Gastroesophageal sphincter (tissue), 4 donors: ENCODE data around the gene B3GNT9. TPM values are rescaled to one million over a fixed set of nuclear protein-coding genes. Genes with fewer than 3 reads are reported as not detected.

Experiments
- ATAC-seq: fragments of 150-250 bp; one replicate; pipeline ENCODE4 v1.9.1; 2016; ENCODE audit warnings: mild to moderate bottlenecking, moderate library complexity
- H3K27ac ChIP-seq, 4 donors: fragments of 200-600 bp; sonication (generic) in 3 of 4; 1 replicate in 3 of 4; 2 replicates in 1 of 4; pipeline ENCODE4 v1.5.1; 2016 to 2019
- H3K27me3 ChIP-seq: fragments of 200-600 bp; sonication (generic); one replicate; pipeline ENCODE4 v1.5.1; 2019
- H3K36me3 ChIP-seq, 2 donors: fragments of 200-600 bp; sonication (generic); one replicate each; pipeline ENCODE4 v1.5.1; 2019; ENCODE audit warnings: control low read depth in 1 of 2
- H3K4me1 ChIP-seq, 3 donors: fragments of 200-600 bp; sonication (generic); 1 replicate in 2 of 3; 2 replicates in 1 of 3; pipeline ENCODE4 v1.5.1; 2016 to 2019; ENCODE audit warnings: control low read depth in 2 of 3
- H3K4me3 ChIP-seq, 2 donors: fragments of 200-600 bp; sonication (generic); one replicate each; pipeline ENCODE4 v1.5.1; 2019; ENCODE audit warnings: mild to moderate bottlenecking in 1 of 2, moderate library complexity in 1 of 2
- H3K9me3 ChIP-seq, 3 donors: fragments of 200-600 bp; sonication (generic); one replicate each; pipeline ENCODE4 v1.5.1; 2017 to 2019; ENCODE audit warnings: control low read depth in 2 of 3
- EP300 ChIP-seq: sonication (generic); formaldehyde crosslinking; IDR thresholded peaks from one replicate; pipeline ENCODE4 v1.6.1; 2017; ENCODE audit warnings: antibody characterized with exemption, mild to moderate bottlenecking
- POLR2A ChIP-seq, 2 donors: fragments of 450-650 bp; IDR thresholded peaks; one replicate each; pipeline ENCODE4 v1.6.1; 2017; ENCODE audit warnings: antibody characterized with exemption in 2 of 2, mild to moderate bottlenecking in 2 of 2, moderate library complexity in 1 of 2
- POLR2AphosphoS5 ChIP-seq: sonication (generic); formaldehyde crosslinking; IDR thresholded peaks from one replicate; pipeline ENCODE4 v1.6.1; 2017; ENCODE audit warnings: antibody characterized with exemption
- WGBS, 2 donors: methylation state at CpG; one replicate each; pipeline ENCODE4 v1.1.5; 2018; ENCODE audit warnings: low coverage in 1 of 2; 5-methylcytosine and 5-hydroxymethylcytosine counted together
- total RNA-seq, 4 donors: library from RNA; depleted of rRNA; stranded (reverse); fragments of >200 nt; gene quantifications; one replicate each; pipeline ENCODE4 v1.1.0, GENCODE V29; 2016
- TF ChIP-seq, protein P1 (sequence below), 4 experiments: fragments of 200-600 bp in 2 of 4; fragments of 450-650 bp in 2 of 4; sonication (generic) in 1 of 4; IDR thresholded peaks; one replicate each; pipeline ENCODE4 v1.5.1; 2017 to 2019; ENCODE audit warnings: antibody characterized with exemption in 4 of 4, mild to moderate bottlenecking in 2 of 4, moderate library complexity in 2 of 4

Gene B3GNT9
- total RNA-seq, 4 donors from 2014 or later: 16.3 to 33.6 (median 23.1) TPM

DNA sequence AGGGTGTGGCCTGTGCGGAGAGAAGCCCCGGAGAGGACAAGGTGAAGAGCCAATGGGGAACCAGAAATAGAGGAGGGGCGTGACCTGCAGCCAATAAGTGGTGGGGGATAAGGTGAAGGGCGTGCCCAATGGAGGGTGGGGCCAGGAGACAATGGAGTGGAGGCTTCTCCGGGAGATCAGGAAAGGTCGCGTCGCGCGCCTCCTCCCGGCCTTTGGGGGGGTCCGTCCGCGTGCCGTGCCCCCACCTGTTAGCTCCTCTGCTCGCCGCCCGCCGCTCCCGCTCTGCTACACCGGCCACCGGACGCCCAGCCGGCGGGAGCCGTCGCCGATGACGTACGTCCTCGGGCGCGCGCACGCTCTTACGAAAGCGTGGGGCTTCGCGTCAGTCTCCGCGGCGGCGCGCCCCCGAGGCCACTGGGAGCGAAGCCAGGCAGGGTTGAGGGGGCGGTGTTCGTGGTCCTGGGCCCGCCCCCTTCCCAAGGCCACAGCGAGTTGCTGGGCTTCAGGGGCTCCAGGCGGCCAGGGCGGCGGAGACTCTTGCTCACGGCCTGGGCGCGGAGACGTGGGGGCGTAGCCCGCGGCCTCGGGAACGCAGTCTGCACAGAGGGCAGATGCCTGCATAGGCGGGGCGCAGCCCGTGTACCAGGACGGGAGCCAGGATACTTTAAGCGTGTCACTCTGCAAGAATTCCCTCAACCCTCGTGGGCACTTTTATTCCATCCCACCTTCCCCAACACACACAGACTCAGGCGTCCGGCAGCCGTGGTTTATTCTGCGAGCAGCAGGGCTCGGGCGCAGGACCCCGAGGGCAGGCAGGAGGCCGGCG is 33.0 kb upstream of the B3GNT9 start, which contains the start of gene MATCAP1:
Gene MATCAP1, minus strand, starts transcription at position 337 of the 826 bp plus-strand sequence. CDS start 3,353 bp downstream, outside the sequence.
- H3K4me3 ChIP-seq: peak within 1 kb of the TSS; percentile 64 to 80
- peak; percentile 95 for ATAC-seq
- no peak for TF ChIP-seq EP300
- peak; percentile 68 for TF ChIP-seq POLR2AphosphoS5
- peak; percentile 27 to 44 for TF ChIP-seq POLR2A (IDR thresholded peaks at IDR 0.05)
- TF ChIP-seq, protein P1, sequence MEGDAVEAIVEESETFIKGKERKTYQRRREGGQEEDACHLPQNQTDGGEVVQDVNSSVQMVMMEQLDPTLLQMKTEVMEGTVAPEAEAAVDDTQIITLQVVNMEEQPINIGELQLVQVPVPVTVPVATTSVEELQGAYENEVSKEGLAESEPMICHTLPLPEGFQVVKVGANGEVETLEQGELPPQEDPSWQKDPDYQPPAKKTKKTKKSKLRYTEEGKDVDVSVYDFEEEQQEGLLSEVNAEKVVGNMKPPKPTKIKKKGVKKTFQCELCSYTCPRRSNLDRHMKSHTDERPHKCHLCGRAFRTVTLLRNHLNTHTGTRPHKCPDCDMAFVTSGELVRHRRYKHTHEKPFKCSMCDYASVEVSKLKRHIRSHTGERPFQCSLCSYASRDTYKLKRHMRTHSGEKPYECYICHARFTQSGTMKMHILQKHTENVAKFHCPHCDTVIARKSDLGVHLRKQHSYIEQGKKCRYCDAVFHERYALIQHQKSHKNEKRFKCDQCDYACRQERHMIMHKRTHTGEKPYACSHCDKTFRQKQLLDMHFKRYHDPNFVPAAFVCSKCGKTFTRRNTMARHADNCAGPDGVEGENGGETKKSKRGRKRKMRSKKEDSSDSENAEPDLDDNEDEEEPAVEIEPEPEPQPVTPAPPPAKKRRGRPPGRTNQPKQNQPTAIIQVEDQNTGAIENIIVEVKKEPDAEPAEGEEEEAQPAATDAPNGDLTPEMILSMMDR (IDR thresholded peaks at IDR 0.05): peak in 1 of 4 experiments; percentile 7
- no peaks in the 10 kb centered on the region for H3K27me3 ChIP-seq
- H3K4me1 ChIP-seq: peaks cover 0 to 66% (median 21%) of the 10 kb centered on the region in 3 donors
- 0% methylated on average over 5 of the region's 77 CpGs; no CpG with 5 or more reads in 1 of the 2 donors for WGBS, 2 donors
- peak within 1 kb of the TSS; percentile 90 to 98 (median 96) for H3K27ac ChIP-seq
- no peaks in the 10 kb centered on the region for H3K9me3 ChIP-seq
- H3K36me3 ChIP-seq: no peaks in the 10 kb centered on the region

DNA sequence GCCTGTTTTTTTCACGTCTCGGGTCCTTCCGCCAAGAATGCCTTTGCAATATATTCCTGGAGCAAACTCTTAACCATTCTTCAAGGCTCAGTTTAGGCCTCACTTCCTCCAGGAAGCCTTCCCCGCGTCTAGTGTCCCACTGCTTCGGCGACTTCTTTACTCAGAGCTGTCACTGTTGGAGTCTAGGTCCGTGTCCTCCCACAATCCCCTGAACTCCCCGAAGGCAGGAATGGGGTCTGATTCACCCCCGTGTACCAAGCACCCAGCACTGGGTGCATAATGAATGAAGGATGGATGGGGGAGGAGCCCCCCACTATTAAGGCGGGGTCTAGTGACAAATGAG is 32.5 kb upstream of the B3GNT9 start:
- no peaks in the 10 kb centered on the region for H3K36me3 ChIP-seq
- ATAC-seq: no peak
- peaks cover 0 to 72% (median 21%) of the 10 kb centered on the region in 3 donors for H3K4me1 ChIP-seq
- TF ChIP-seq EP300 (no peak), POLR2A (IDR thresholded peaks at IDR 0.05) (no peak), POLR2AphosphoS5 (no peak)
- TF ChIP-seq, protein P1 (IDR thresholded peaks at IDR 0.05): no peak
- no peaks in the 10 kb centered on the region for H3K27me3 ChIP-seq
- H3K4me3 ChIP-seq: peak overlapping the region; percentile 64 to 80
- WGBS, 2 donors: 9 to 40% methylated on average over 1 to 3 of the region's 11 CpGs
- peak overlapping the region in 3 of 4 donors; percentile 96 to 98 (median 97) for H3K27ac ChIP-seq
- H3K9me3 ChIP-seq: no peaks in the 10 kb centered on the region

DNA sequence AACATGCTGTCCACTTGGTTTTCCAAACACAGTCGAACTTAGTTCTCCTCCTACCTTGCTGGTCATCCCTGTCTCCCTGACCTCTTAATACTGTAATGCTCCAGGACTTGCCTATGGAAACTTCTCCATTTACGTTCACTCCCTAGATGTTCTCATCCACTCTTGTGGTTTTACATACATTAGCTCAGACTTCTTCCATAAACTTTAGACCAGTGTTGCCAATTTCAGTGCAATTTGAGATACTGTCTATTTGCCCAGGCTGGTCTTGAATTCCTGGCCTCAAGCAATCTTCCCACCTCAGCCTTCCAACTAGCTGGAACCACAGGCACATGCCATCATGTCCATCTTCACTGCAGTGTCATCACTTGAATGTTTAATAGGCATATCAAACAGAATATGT is 31.5 kb upstream of the B3GNT9 start:
- Histone ChIP-seq H3K4me1 (peaks cover 0 to 82% (median 27%) of the 10 kb centered on the region in 3 donors), H3K4me3 (no peak overlapping the region), H3K27ac (peak overlapping the region in 3 of 4 donors; percentile 96 to 98 (median 97)), H3K36me3 (no peaks in the 10 kb centered on the region), H3K27me3 (no peaks in the 10 kb centered on the region), H3K9me3 (no peaks in the 10 kb centered on the region)
- no peak for ATAC-seq
- no peak for TF ChIP-seq POLR2A (IDR thresholded peaks at IDR 0.05)
- TF ChIP-seq, protein P1 (IDR thresholded peaks at IDR 0.05): no peak
- no peak for TF ChIP-seq EP300
- 73 to 87% methylated on average over 2 of the region's 2 CpGs for WGBS, 2 donors

DNA sequence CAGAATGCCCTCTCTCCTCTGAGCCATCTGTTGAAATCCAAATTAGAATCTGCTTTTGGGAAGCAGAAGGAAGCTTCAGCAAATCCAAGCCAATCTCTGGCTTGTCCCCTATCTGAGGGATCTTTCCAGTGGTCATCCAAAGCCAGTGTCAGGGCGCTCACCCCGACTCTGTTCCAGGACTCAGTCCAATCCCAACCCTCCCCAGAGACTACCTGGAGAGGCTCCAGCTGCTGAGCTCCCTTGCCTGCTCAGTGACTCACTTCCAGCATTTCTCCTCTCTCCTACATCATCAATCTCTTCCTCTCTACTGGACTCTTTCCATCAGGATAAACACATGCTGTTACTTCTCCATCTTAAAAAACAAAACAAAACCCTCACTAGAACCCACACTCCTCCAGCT is 30.5 kb upstream of the B3GNT9 start:
- peaks cover 0 to 88% (median 27%) of the 10 kb centered on the region in 3 donors for H3K4me1 ChIP-seq
- ATAC-seq: no peak
- TF ChIP-seq POLR2AphosphoS5 (peak; percentile 81), POLR2A (IDR thresholded peaks at IDR 0.05) (no peak)

DNA sequence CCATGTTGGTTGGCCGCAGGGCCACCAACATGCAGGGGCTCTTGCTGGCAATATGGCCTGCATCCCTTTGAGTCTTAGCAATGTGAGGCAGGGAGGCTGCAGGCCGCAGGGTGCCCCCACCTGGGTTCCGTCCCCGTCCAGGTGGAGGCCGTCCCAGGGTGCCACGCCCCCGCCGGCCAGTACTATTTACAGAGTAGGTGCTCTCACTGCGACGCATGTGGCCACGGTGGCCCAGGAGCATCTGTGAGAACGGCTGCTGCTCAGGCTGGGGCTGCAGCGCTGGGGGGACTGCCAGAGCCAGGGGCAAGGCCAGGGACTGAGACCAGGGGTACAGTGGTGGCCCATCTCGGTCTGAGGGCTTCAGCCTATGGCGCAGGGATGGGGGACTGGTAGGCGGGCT is 29.4 kb upstream of the B3GNT9 start:
- ATAC-seq: no peak
- Histone ChIP-seq H3K27me3 (no peaks in the 10 kb centered on the region), H3K9me3 (no peaks in the 10 kb centered on the region), H3K4me1 (peaks cover 0 to 91% (median 19%) of the 10 kb centered on the region in 3 donors), H3K36me3 (peaks cover 0 to 14% of the 10 kb centered on the region in 2 donors), H3K27ac (peak overlapping the region in 1 of 4 donors; percentile 98), H3K4me3 (no peak overlapping the region)
- TF ChIP-seq POLR2A (IDR thresholded peaks at IDR 0.05): no peak
- TF ChIP-seq, protein P1 (IDR thresholded peaks at IDR 0.05): no peak
- no peak for TF ChIP-seq EP300
- no peak for TF ChIP-seq POLR2AphosphoS5
- 100% methylated on average over 1 of the region's 16 CpGs; no CpG with 5 or more reads in 1 of the 2 donors for WGBS, 2 donors

More for the DNA sequence above, 30.5 kb upstream of the B3GNT9 start:
- 13 to 21% methylated on average over 2 of the region's 2 CpGs for WGBS, 2 donors
- Histone ChIP-seq H3K9me3 (no peaks in the 10 kb centered on the region), H3K36me3 (peaks cover 0 to 5% of the 10 kb centered on the region in 2 donors), H3K27ac (peak overlapping the region in 3 of 4 donors; percentile 96 to 98 (median 97)), H3K27me3 (no peaks in the 10 kb centered on the region), H3K4me3 (no peak overlapping the region)
